Measurements from ENCODE around the gene CDH3.

The CDH3 gene

DNA sequence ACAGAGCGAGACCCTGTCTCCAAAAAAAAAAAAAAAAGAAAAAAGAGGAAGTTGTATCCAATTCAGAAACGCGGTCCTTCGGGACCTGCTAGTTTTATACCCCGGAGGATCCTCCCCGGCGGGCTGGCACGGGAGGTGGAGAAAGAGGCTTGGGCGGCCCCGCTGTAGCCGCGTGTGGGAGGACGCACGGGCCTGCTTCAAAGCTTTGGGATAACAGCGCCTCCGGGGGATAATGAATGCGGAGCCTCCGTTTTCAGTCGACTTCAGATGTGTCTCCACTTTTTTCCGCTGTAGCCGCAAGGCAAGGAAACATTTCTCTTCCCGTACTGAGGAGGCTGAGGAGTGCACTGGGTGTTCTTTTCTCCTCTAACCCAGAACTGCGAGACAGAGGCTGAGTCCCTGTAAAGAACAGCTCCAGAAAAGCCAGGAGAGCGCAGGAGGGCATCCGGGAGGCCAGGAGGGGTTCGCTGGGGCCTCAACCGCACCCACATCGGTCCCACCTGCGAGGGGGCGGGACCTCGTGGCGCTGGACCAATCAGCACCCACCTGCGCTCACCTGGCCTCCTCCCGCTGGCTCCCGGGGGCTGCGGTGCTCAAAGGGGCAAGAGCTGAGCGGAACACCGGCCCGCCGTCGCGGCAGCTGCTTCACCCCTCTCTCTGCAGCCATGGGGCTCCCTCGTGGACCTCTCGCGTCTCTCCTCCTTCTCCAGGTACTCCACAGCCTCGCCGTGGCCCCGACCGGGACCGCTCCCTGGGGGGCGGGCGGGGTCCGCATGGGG, at the start of gene CDH3:
TSS of gene CDH3 (plus strand) at position 596 of the 779 bp plus-strand sequence. CDS start at position 666, 70 bp downstream.
- DNase-seq: no peak

DNA sequence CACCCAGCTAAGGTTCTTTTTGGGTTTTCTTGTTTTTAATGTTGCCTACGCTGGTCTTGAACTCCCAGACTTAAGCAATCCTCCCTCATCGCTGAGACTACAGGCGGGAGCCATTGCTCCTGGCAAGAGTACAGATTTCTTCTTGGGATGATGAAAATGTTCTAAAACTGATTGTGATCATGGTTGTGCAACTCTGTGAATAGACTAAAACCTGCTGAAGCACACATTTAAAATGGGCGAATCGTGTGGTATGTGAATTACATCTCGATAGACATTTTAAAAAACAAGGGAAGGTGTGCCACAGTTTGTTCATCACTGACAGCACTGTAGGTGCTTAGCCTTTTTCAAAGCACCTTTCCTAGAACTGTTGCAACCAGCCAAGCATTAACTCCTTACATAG, 48.8 kb upstream of the CDH3 start:
- DNase-seq: no peak

- no peak for DNase-seq
Observed at GRCh38 chr16:68599586-68599985, 45.5 kb upstream of the CDH3 start.

DNA sequence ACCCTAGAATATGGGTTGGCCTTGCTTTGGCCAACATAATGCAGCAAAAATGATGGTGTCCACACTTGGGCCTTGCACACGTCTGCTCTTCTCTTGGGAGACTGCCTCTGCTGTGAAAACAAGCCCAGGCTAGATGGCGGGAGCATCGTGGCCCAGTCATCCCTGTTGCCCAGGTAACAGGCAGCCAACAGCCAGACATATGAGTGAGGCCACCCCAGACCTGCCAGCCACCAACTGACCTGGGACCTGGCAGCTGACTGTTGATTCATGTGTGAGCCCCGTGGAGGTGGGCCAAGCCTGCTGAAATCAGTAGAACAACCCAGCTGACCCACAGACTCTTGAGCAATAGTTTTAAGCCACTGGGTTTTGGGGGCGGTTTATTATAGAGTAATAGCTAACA, 39.4 kb upstream of the CDH3 start:
- DNase-seq: no peak

DNA sequence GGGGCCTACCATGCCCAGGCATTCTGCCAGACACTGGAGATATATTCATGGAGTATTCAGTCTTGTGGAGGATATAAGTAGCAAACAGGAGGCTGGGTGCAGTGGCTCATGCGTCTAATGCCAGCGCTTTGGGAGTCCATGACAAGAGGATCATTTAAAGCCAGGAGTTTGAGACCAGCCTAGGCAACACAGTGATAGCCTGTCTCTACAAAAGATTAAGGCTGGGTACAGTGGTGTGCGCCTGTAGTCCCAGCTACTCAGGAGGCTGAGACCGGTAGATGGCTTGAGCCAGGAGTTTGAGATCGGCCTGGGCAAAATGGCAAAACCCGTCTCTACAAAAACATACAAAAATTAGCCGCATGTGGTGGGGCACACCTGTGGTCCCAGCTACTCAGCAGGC, 37.7 kb upstream of the CDH3 start:
- DNase-seq: no peak

- no peak for DNase-seq
Observed at GRCh38 chr16:68608330-68608729, 36.8 kb upstream of the CDH3 start.

GRCh38 chr16:68612996-68613395, 32.1 kb upstream of the CDH3 start:
- no peak for DNase-seq

DNA sequence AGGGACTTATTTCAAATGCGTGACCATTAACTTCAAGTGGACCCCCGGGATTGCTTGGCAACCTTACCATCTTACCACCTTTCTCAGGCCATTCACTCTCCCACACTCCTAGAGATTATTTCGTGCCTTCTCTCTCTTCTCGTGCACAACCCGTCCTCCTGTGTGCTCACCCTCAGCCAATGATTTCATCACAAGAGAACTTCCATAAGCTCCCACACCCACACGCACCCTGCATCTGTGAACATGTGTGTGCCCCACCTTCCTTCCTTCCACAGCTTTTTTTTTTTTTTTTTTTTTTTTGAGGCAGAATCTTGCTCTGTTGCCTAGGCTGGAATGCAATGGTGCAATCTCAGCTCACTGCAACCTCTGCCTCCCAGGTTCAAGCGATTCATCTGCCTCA, 27.4 kb upstream of the CDH3 start:
- no peak for DNase-seq

- no peak for DNase-seq
Observed at GRCh38 chr16:68626557-68626956, 18.6 kb upstream of the CDH3 start.

DNA sequence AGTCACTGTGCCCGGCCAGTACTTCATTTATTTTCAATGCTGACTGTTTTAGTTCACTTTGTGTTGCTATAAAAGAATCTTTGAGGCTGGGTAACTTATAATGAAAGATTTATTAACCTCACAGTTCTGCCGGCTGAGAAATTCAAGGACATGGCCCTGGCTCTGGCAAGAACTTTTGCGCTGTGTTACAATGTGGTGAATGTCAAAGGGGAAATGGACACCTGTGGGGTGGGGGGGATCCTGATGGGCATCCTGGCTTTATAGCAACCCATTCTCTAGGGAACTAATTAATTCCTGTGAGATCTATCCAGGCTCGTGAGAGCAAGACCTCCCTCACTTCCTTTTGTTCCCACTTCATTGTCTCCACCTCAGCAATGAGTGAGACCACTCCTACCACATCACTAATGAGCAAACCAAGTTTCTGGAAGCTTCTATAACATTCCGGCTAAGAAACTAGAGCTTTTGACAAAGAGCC, 17.1 kb upstream of the CDH3 start:
- no peak for DNase-seq

- no peak for DNase-seq
Observed at GRCh38 chr16:68629351-68629910, 15.7 kb upstream of the CDH3 start.

DNA sequence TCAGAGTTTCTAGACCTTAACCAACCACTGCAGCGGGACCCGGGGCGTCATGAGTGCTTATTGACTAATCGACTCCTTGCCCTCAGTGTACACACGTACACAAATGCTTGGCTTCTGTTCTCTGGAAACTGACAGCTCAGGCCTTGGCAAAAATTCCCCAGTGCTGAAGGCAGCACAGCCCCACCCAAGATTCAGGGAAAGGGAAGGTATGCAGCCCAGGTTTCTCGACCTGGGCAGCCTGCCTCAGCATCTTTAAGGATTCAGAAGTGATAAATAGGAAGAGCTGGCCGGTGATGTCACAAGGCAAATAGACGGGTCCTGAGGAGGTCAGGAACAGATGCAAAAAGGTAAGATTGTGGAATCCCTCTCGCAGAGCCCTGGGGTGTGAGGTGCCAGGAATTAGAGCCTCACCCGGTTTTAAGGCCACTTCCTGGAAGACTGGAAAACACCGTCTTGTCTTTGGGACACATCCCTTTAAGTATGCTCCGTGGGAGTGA, 9.0 kb upstream of the CDH3 start:
- DNase-seq: no peak

DNA sequence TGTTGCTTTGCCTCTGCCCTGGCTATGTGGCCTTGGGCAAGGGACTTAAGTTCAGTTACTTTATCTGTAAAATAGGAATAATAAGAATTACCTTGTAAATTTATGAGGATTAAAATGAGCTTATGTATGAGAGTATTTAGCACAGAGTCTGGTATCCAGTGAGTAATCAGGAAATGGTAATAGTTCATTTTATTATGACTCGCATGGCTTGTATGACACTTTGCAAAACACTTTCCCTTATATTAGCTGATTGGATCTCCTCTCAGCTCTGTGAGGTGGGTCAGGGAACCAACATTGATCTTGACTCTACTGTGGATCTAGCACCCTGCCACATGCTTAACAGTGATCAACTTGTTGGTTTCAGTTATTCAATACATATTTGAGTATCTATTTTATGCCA, 8.3 kb upstream of the CDH3 start:
- no peak for DNase-seq

DNA sequence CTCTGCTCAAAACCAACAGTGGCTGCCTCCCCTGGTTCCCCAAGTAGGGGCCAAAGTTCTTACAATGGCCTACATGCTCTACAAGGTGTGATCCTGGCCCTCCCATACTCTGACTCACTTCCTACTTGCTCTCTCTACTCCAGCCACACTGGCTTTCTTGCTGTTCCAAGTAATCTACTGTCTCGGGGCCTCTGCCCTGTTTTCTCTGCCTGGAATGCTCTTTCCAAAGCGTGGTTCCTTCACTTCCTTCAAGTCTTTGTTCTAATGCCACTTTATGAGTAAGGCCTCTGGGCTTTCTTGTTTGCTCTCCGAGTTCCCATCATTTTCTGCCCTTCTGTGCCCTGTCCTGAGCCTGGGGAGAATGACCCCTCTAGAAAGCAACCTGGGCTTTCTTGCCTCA, 4.1 kb upstream of the CDH3 start:
- DNase-seq: no peak

DNA sequence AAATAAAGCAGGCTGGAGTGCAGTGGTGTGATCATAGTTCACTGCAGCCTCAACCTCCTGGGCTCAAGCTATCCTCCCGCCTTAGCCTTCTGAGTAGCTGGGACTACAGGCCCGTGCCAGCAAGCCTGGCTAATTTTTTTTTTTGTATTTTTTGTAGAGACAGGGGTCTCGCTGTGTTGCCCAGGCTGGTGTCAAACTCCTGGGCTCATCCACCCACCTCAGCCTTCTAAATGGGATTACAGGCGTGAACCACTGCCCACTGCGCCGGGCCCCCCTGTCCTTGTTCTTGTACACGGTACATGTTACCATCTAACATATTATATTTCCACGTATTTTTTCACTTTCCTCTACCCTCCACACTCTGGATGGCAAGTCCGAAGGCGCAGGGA, 3.1 kb upstream of the CDH3 start:
- DNase-seq: no peak

DNA sequence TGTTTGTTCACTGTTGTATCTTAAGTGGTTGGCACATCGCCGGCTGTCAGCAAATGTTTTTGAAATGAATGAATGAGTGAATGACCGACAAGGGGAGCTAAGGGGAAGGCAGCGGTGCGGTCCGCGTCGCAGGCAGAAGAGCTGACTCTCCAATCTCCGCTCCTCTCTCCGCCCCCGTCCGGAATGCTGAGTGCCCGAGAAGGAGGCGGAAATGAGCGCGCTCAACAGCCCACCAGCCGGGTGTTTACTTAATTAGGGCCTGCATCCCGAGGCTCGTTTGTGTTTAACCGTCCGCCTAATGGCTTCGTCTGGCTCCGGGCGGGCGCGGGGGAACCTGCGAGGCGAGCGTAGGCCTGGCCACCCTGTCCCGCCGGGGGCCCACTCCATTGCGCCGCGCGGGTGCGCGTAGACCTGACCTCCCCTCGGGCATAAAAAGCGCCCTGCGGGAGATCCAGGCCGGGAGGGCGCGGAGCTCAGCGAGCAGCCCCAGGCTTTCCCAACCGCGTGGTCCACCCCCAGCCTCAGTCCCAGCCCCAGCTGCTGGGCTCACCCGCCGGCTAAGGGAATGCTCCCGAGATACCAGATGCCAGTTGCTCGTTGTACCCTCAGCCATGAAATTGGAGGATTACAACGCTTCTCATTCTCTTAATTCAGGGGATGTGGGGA, 2.5 kb upstream of the CDH3 start:
- DNase-seq: no peak

DNA sequence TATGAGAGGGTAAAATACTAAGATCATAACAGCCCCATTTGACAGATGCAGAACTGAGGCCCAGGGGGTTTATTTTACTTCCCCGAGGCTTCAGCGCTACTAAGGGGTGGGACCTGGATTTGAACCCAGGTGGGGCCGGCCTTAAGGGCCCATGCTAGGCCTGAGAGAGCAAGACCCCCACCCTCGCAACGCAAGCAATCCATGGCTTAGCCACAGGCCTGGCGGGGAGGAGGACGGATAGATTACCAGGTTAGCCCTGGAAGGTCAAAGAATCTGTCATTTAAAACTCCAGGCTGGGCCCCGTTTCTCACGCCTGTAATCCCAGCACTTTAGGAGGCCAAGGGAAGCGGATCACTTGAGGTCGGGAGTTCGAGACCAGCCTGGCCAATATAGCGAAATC, 1.9 kb upstream of the CDH3 start:
- DNase-seq: no peak

GRCh38 chr16:68643847-68644246, 1.3 kb upstream of the CDH3 start:
- no peak for DNase-seq

GRCh38 chr16:68644296-68644695, 814 bp upstream of the CDH3 start:
- no peak for DNase-seq

GRCh38 chr16:68645494-68646388, 631 bp downstream of the CDH3 start:
- no peak for DNase-seq

DNA sequence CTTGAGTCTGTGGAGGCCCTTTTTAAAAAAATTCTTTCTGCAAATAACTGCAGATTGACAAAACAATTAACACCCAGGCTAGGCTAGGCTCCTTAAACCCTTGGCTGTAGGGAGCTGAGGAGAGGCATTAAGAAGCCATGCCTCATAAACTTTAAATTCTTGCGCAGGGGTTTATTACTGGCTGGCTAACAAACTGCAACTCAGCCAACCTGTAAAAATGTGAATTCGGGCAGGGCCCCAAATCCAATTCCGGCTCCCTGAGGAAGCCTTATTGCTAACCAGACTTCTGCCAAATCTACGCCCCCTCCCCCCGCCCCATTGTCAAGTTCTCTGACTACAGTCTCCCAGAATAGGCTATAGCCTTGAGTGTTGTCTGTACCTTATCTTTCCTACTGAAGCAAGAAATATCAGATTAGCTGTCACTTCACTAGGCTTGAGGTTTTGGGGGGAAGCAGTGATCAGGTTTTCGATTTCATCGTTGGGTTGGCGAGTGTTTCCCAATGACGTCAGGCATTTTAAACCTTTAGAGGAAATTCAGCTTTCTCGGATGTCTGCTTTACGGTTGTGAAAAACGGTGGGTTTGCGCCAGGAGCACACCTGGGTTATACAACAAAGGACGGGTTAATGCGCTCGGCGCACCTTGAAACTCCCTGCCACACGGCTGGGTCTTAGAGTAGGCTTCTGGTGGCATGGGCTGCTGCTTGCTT, 2.0 kb downstream of the CDH3 start:
- DNase-seq: no peak

GRCh38 chr16:68651136-68651535, 6.0 kb downstream of the CDH3 start:
- no peak for DNase-seq

Data from OCI-M1 (cell line).